ENCODE measurements around the gene ZNF777. TPM values are rescaled to one million over a fixed set of nuclear protein-coding genes. Genes with fewer than 3 reads are reported as not detected.

ZNF777 gene
- total RNA-seq: 10 to 100 TPM in 2 of 4 donors, 1 to 10 TPM in 2; 6.5 to 12.4 (median 9.9) TPM

GRCh38 chr7:149460493-149461277 is at the start of gene ZNF777:
TSS of gene ZNF777 (minus strand) at chr7:149461062. CDS start at chr7:149456022, 5,040 bp downstream.
- peaks cover 0 to 6% (median 0%) of the 10 kb centered on the region in 3 donors for H3K36me3 ChIP-seq
- peak; percentile 73 to 93 (median 86) for DNase-seq
- no peaks in the 10 kb centered on the region for H3K9me3 ChIP-seq
- H3K27me3 ChIP-seq: no peaks in the 10 kb centered on the region
- TF ChIP-seq CTCF (IDR thresholded peaks at IDR 0.05) (peak in 5 of 6 experiments; percentile 34 to 62 (median 60)), POLR2A (IDR thresholded peaks at IDR 0.05) (peak; percentile 20 to 31)
- H3K4me1 ChIP-seq: peaks cover 0 to 21% (median 10%) of the 10 kb centered on the region in 4 donors
- peak within 1 kb of the TSS; percentile 53 to 76 (median 70) for H3K4me3 ChIP-seq
- peak within 1 kb of the TSS; percentile 20 to 79 (median 72) for H3K27ac ChIP-seq

- TF ChIP-seq POLR2A (IDR thresholded peaks at IDR 0.05) (no peak), CTCF (IDR thresholded peaks at IDR 0.05) (no peak)
- H3K9me3 ChIP-seq: peaks cover 0 to 14% (median 0%) of the 10 kb centered on the region in 4 donors
- DNase-seq: no peak
- H3K27ac ChIP-seq: no peak overlapping the region
- H3K4me1 ChIP-seq: no peaks in the 10 kb centered on the region
- H3K4me3 ChIP-seq: no peak overlapping the region
- no peaks in the 10 kb centered on the region for H3K27me3 ChIP-seq
- H3K36me3 ChIP-seq: no peaks in the 10 kb centered on the region
Measured at GRCh38 chr7:149510248-149510647, 49.4 kb upstream of the ZNF777 start.

GRCh38 chr7:149509774-149510173 is 48.9 kb upstream of the ZNF777 start:
- Histone ChIP-seq H3K4me3 (no peak overlapping the region), H3K27ac (no peak overlapping the region), H3K4me1 (no peaks in the 10 kb centered on the region), H3K36me3 (no peaks in the 10 kb centered on the region), H3K27me3 (no peaks in the 10 kb centered on the region), H3K9me3 (peaks cover 0 to 14% (median 0%) of the 10 kb centered on the region in 4 donors)
- DNase-seq: no peak
- TF ChIP-seq POLR2A (IDR thresholded peaks at IDR 0.05): no peak
- TF ChIP-seq CTCF (IDR thresholded peaks at IDR 0.05): no peak

- Histone ChIP-seq H3K27me3 (no peaks in the 10 kb centered on the region), H3K4me1 (no peaks in the 10 kb centered on the region), H3K9me3 (peaks cover 0 to 14% (median 0%) of the 10 kb centered on the region in 4 donors), H3K4me3 (no peak overlapping the region), H3K36me3 (no peaks in the 10 kb centered on the region), H3K27ac (no peak overlapping the region)
- no peak for TF ChIP-seq CTCF (IDR thresholded peaks at IDR 0.05)
- TF ChIP-seq POLR2A (IDR thresholded peaks at IDR 0.05): no peak
- no peak for DNase-seq
Measured at GRCh38 chr7:149505551-149505950, 44.7 kb upstream of the ZNF777 start.

- no peaks in the 10 kb centered on the region for H3K27me3 ChIP-seq
- H3K27ac ChIP-seq: no peak overlapping the region
- peaks cover 0 to 5% (median 0%) of the 10 kb centered on the region in 4 donors for H3K4me1 ChIP-seq
- TF ChIP-seq CTCF (IDR thresholded peaks at IDR 0.05): no peak
- no peak for TF ChIP-seq POLR2A (IDR thresholded peaks at IDR 0.05)
- DNase-seq: no peak
- H3K4me3 ChIP-seq: no peak overlapping the region
- H3K36me3 ChIP-seq: no peaks in the 10 kb centered on the region
- no peaks in the 10 kb centered on the region for H3K9me3 ChIP-seq
Measured at GRCh38 chr7:149501651-149502050, 40.8 kb upstream of the ZNF777 start.
